Tibial nerve (tissue), 4 donors: ENCODE data around the gene MINDY3.

Source experiments
- EP300 ChIP-seq, 2 donors: sonication (generic); formaldehyde crosslinking; IDR thresholded peaks; one replicate each; pipeline ENCODE4 v1.6.1; 2017; ENCODE audit warnings: antibody characterized with exemption in 2 of 2, mild to moderate bottlenecking in 1 of 2
- POLR2A ChIP-seq, 2 donors: fragments of 450-650 bp; IDR thresholded peaks; one replicate each; pipeline ENCODE4 v1.6.1; 2017; ENCODE audit warnings: antibody characterized with exemption in 2 of 2, mild to moderate bottlenecking in 2 of 2, moderate library complexity in 2 of 2
- TF ChIP-seq, protein P1 (sequence below), 5 experiments: fragments of 200-600 bp in 3 of 5; fragments of 450-650 bp in 2 of 5; sonication (generic) in 3 of 5; IDR thresholded peaks; one replicate each; pipeline ENCODE4 v1.5.1; 2016 to 2019; ENCODE audit warnings: antibody characterized with exemption in 5 of 5, mild to moderate bottlenecking in 3 of 5, moderate library complexity in 2 of 5

DNA sequence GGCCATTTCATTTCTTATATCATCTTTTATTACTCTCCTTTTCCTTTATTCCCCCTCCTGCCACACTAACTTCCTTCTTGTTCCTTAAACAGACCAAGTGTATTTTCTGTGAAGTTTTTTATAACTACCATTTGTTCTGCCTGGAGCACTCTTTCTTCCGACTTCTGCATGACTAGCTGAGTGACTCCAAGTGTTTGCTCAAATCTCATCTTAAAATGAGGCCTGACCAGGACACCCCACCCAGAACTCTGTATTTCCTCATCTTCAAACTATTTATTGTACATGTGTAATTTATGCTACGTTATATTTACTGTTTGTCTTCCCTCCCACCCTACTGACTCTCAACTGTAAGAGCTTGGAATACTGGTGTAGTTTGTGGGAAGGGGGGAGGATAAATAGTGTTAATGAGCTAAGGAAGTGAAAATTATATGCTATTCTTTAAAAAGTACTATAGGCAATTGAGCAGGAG lies 3.2 kb downstream of the MINDY3 start:
- TF ChIP-seq, protein P1, sequence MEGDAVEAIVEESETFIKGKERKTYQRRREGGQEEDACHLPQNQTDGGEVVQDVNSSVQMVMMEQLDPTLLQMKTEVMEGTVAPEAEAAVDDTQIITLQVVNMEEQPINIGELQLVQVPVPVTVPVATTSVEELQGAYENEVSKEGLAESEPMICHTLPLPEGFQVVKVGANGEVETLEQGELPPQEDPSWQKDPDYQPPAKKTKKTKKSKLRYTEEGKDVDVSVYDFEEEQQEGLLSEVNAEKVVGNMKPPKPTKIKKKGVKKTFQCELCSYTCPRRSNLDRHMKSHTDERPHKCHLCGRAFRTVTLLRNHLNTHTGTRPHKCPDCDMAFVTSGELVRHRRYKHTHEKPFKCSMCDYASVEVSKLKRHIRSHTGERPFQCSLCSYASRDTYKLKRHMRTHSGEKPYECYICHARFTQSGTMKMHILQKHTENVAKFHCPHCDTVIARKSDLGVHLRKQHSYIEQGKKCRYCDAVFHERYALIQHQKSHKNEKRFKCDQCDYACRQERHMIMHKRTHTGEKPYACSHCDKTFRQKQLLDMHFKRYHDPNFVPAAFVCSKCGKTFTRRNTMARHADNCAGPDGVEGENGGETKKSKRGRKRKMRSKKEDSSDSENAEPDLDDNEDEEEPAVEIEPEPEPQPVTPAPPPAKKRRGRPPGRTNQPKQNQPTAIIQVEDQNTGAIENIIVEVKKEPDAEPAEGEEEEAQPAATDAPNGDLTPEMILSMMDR (IDR thresholded peaks at IDR 0.05) = no peak
- TF ChIP-seq POLR2A (IDR thresholded peaks at IDR 0.05) (no peak), EP300 (IDR thresholded peaks at IDR 0.05) (no peak)
